HCT116 (cell line): ENCODE data around the gene BCAR3. TPM values are rescaled to one million over a fixed set of nuclear protein-coding genes. Genes with fewer than 3 reads are reported as not detected.

Source experiments
- ATAC-seq: fragments of 200-7000 bp; cut with Tn5 transposase; 2 replicates; pipeline ENCODE4 v1.9.1; 2020; ENCODE audit warnings: mild to moderate bottlenecking, moderate library complexity
- BruUV-seq: library from RNA; stranded (reverse); fragments of 400-500 nt; replicated peaks from 2 replicates; lab custom pipeline; 2021; lab: Mats Ljungman, UMichigan
- CTCF ChIA-PET: fragments of 300-600 bp; sonication (Branson Sonifier 250); formaldehyde crosslinking; loops from one replicate; lab custom pipeline; 2021; ENCODE audit warnings: antibody characterized with exemption; lab: Charles Lee
- POLR2A ChIA-PET: fragments of 300-600, 350-600 bp; sonication (Branson Sonifier 250); formaldehyde crosslinking; loops from one replicate; lab custom pipeline; 2021; ENCODE audit warnings: antibody characterized with exemption; lab: Charles Lee
- RAD21 ChIA-PET, 2 experiments: fragments of 300-600 bp; sonication (Branson Sonifier 250); formaldehyde crosslinking; loops; one replicate each; lab custom pipeline; 2023; ENCODE audit warnings: low total read pairs in 2 of 2; ENCODE audit not compliant: uncharacterized antibody in 2 of 2, unreplicated experiment in 2 of 2, low non-redundant PET in 1 of 2; lab: Charles Lee
- DNase-seq: peaks from one replicate; pipeline ENCODE4 v3.0.0-alpha.2; 2010; ENCODE audit warnings: low read depth, low spot score
- H2AFZ ChIP-seq: fragments of 200-600 bp; shearing (Covaris generic), sonication (generic); 2 replicates; pipeline ENCODE4 v1.6.1; 2017; ENCODE audit warnings: low read depth, mixed run types, mixed read lengths, antibody characterized with exemption, low read length; ENCODE audit not compliant: poor library complexity, severe bottlenecking
- H3K27ac ChIP-seq: 2 replicates; pipeline ENCODE4 v1.5.1; 2012; ENCODE audit warnings: low read depth, low read length
- H3K27me3 ChIP-seq: fragments of 200-600 bp; sonication (generic); 2 replicates; pipeline ENCODE4 v1.6.1; 2016; ENCODE audit warnings: mixed run types, low read length, mixed read lengths; ENCODE audit not compliant: insufficient read depth
- H3K36me3 ChIP-seq, 2 experiments: fragments of 200-500 bp in 1 of 2; fragments of 200-600 bp in 1 of 2; sonication (Bioruptor generic) in 1 of 2; sonication (generic) in 1 of 2; 2 replicates each; pipeline versions ENCODE4 v1.5.1 to v1.6.1; 2014 to 2016; ENCODE audit warnings: low read length in 2 of 2, inconsistent platforms in 1 of 2, mixed read lengths in 1 of 2, mixed run types in 1 of 2; ENCODE audit not compliant: insufficient read depth in 2 of 2, control insufficient read depth in 1 of 2
- H3K4me1 ChIP-seq, 2 experiments: fragments of 200-600 bp in 1 of 2; sonication (generic) in 1 of 2; 2 replicates each; pipeline versions ENCODE4 v1.5.1 to v1.6.1; 2012 to 2017; ENCODE audit warnings: low read length in 2 of 2, inconsistent platforms in 1 of 2, mild to moderate bottlenecking in 1 of 2, mixed read lengths in 1 of 2, mixed run types in 1 of 2, moderate library complexity in 1 of 2; ENCODE audit not compliant: insufficient read depth in 2 of 2, control insufficient read depth in 1 of 2
- H3K4me2 ChIP-seq: fragments of 200-600 bp; sonication (generic); 2 replicates; pipeline ENCODE4 v1.6.1; 2017; ENCODE audit warnings: mixed run types, low read length, mixed read lengths
- H3K4me3 ChIP-seq, 2 experiments: fragments of 200-600 bp in 1 of 2; sonication (generic) in 1 of 2; replicated peaks in 1 of 2; 2 replicates each; pipeline ENCODE4 v1.5.1; 2011 to 2016; ENCODE audit warnings: low read length in 2 of 2, control low read depth in 1 of 2, low read depth in 1 of 2, mild to moderate bottlenecking in 1 of 2, mixed read lengths in 1 of 2, mixed run types in 1 of 2
- H3K79me2 ChIP-seq: fragments of 200-600 bp; sonication (generic); 2 replicates; pipeline ENCODE4 v1.6.1; 2017; ENCODE audit warnings: mild to moderate bottlenecking, mixed run types, low read length, moderate library complexity, mixed read lengths; ENCODE audit not compliant: insufficient read depth
- H3K9ac ChIP-seq: fragments of 200-600 bp; sonication (generic); 2 replicates; pipeline ENCODE4 v1.6.1; 2016; ENCODE audit warnings: low read length, mixed read lengths
- H3K9me2 ChIP-seq: fragments of 200-600 bp; sonication (generic), shearing (Covaris generic); 2 replicates; pipeline ENCODE4 v1.6.1; 2017; ENCODE audit warnings: mixed run types, mild to moderate bottlenecking, moderate library complexity; ENCODE audit not compliant: insufficient read depth
- H3K9me3 ChIP-seq, 2 experiments: fragments of 200-500 bp in 1 of 2; fragments of 200-600 bp in 1 of 2; sonication (Bioruptor generic) in 1 of 2; sonication (generic) in 1 of 2; 2 replicates each; pipeline ENCODE4 v1.6.1; 2014 to 2017; ENCODE audit warnings: low read length in 2 of 2, mixed read lengths in 2 of 2, inconsistent platforms in 1 of 2, low read depth in 1 of 2, mild to moderate bottlenecking in 1 of 2, mixed run types in 1 of 2, moderate library complexity in 1 of 2; ENCODE audit not compliant: control insufficient read depth in 1 of 2, insufficient read depth in 1 of 2
- H4K20me1 ChIP-seq: fragments of 200-600 bp; sonication (generic), shearing (Covaris generic); 2 replicates; pipeline ENCODE4 v1.6.1; 2017; ENCODE audit warnings: mixed run types, mild to moderate bottlenecking, moderate library complexity; ENCODE audit not compliant: insufficient read depth
- CTCF ChIP-seq, 3 experiments: fragments of 200-600 bp in 1 of 3; sonication (generic) in 1 of 3; IDR thresholded peaks in 2 of 3; conservative IDR thresholded peaks in 1 of 3; 2 replicates each; pipeline ENCODE4 v1.5.1; 2012 to 2017; ENCODE audit warnings: low read depth in 2 of 3, low read length in 2 of 3, antibody characterized with exemption in 1 of 3, borderline replicate concordance in 1 of 3, control low read depth in 1 of 3, mild to moderate bottlenecking in 1 of 3, mixed read lengths in 1 of 3, mixed run types in 1 of 3, moderate library complexity in 1 of 3; ENCODE audit not compliant: insufficient read depth in 1 of 3
- EGR1 ChIP-seq: IDR thresholded peaks from 2 replicates; pipeline ENCODE4 v1.6.1; 2012; ENCODE audit warnings: low read depth
- MAX ChIP-seq: IDR thresholded peaks from 2 replicates; pipeline ENCODE4 v1.6.1; 2012
- POLR2AphosphoS5 ChIP-seq: IDR thresholded peaks from 2 replicates; pipeline ENCODE4 v1.6.1; 2011; ENCODE audit warnings: mild to moderate bottlenecking, low read depth, low read length, moderate library complexity
- REST ChIP-seq: IDR thresholded peaks from 2 replicates; pipeline ENCODE4 v1.6.1; 2012; ENCODE audit warnings: low read depth
- SP1 ChIP-seq: IDR thresholded peaks from 2 replicates; pipeline ENCODE4 v1.6.1; 2012; ENCODE audit warnings: low read depth
- ZFX ChIP-seq: fragments of 450-650 bp; IDR thresholded peaks from 2 replicates; pipeline ENCODE4 v1.6.1; 2017
- intact Hi-C: fragments of 100-400 bp; cut with micrococcal nuclease; formaldehyde crosslinking; loops from 2 replicates; pipeline ENCODE4 v1.10.0; 2022
- total RNA-seq: library from RNA; stranded (reverse); gene quantifications from one replicate; pipeline ENCODE4 v1.2.1, GENCODE V29; 2021; ENCODE audit not compliant: unreplicated experiment

BCAR3 gene
- total RNA-seq, 1 experiment from 2014 or later, result 24.5 TPM

- BruUV-seq, result no TSS peak
- POLR2A ChIA-PET, result no interaction called here
Observed at GRCh38 chr1:93554883-93555872, 126.5 kb downstream of the BCAR3 start.

More at GRCh38 chr1:93554883-93555872, 126.5 kb downstream of the BCAR3 start:
- H3K36me3 ChIP-seq, result peaks cover 2 to 10% of the 10 kb centered on the region in 2 experiments; a peak in 2 of 4 replicates
- no peaks in the 10 kb centered on the region for H3K9me2 ChIP-seq
- H3K4me2 ChIP-seq, result no peak overlapping the region
- TF ChIP-seq SP1 (no peak), EGR1 (no peak), REST (no peak), ZFX (no peak), POLR2AphosphoS5 (no peak), CTCF (IDR thresholded peaks at IDR 0.05 in 2 of 3, conservative IDR thresholded peaks at IDR 0.05 in 1 of 3; ENCODE audit: borderline replicate concordance in 1 of 3, insufficient read depth in 1 of 3, low read depth in 2 of 3, low read length in 2 of 3) (no peak), MAX (no peak)
- H3K4me1 ChIP-seq, result peaks cover 4 to 15% of the 10 kb centered on the region in 2 experiments; a peak in 3 of 4 replicates
- no peak overlapping the region for H3K27ac ChIP-seq
- intact Hi-C loops, result no loop called here
- H4K20me1 ChIP-seq, result no peaks in the 10 kb centered on the region
- ChIA-PET CTCF (no interaction called here), RAD21 (no interaction called here)
- DNase-seq (no peak), ATAC-seq (no peak)
- no peaks in the 10 kb centered on the region for H3K79me2 ChIP-seq
- no peaks in the 10 kb centered on the region for H3K9me3 ChIP-seq
- no peaks in the 10 kb centered on the region for H3K27me3 ChIP-seq
- H3K9ac ChIP-seq, result no peak overlapping the region
- no peak overlapping the region for H3K4me3 ChIP-seq
- H2AFZ ChIP-seq, result no peak overlapping the region
